Fibroblast of skin of abdomen (primary cell): ENCODE results near the gene COL9A3.

Source experiments
- DNase-seq: peaks from one replicate; pipeline ENCODE4 v3.0.0-alpha.2; 2013

Gene COL9A3

GRCh38 chr20:62860391-62860923 lies 43.6 kb downstream of the COL9A3 start:
- DNase-seq: peak; percentile 25

- DNase-seq: peak; percentile 16
Observed at GRCh38 chr20:62860924-62861691, 44.3 kb downstream of the COL9A3 start.

- DNase-seq: peak; percentile 82
Observed at GRCh38 chr20:62861726-62862336, 45.0 kb downstream of the COL9A3 start, which contains the start of gene TCFL5. TCFL5 (minus strand) TSS chr20:62861822; CDS start chr20:62861670, 152 bp downstream.

GRCh38 chr20:62864207-62864606 lies 47.4 kb downstream of the COL9A3 start:
- DNase-seq: no peak

GRCh38 chr20:62872184-62872847 lies 55.5 kb downstream of the COL9A3 start:
- DNase-seq: no peak

GRCh38 chr20:62872862-62873261 lies 56.0 kb downstream of the COL9A3 start:
- no peak for DNase-seq

- DNase-seq: no peak
Observed at GRCh38 chr20:62873280-62873679, 56.4 kb downstream of the COL9A3 start.

GRCh38 chr20:62873681-62874031 lies 56.8 kb downstream of the COL9A3 start:
- peak; percentile 32 for DNase-seq

- DNase-seq: no peak
Observed at GRCh38 chr20:62874964-62875344, 58.1 kb downstream of the COL9A3 start.

GRCh38 chr20:62875419-62876361 lies 58.8 kb downstream of the COL9A3 start:
- peak; percentile 89 for DNase-seq

- no peak for DNase-seq
Observed at GRCh38 chr20:62876501-62876901, 59.7 kb downstream of the COL9A3 start.

- peak; percentile 28 for DNase-seq
Observed at GRCh38 chr20:62876902-62877816, 60.3 kb downstream of the COL9A3 start.

- DNase-seq: no peak
Observed at GRCh38 chr20:62878244-62879038, 61.6 kb downstream of the COL9A3 start.

- DNase-seq: no peak
Observed at GRCh38 chr20:62879275-62880146, 62.7 kb downstream of the COL9A3 start.

GRCh38 chr20:62880147-62880934 lies 63.5 kb downstream of the COL9A3 start:
- no peak for DNase-seq

- no peak for DNase-seq
Observed at GRCh38 chr20:62880935-62881661, 64.2 kb downstream of the COL9A3 start.

GRCh38 chr20:62881662-62882395 lies 65.0 kb downstream of the COL9A3 start:
- no peak for DNase-seq
